HG02678 (cell line): ENCODE results near the gene CEP72.
A peak's percentile ranks its signal among the peaks of the same experiment; 100 is the strongest.
"Not testable (repeated sequence)": the region's sequence is repeated elsewhere in the genome, so short reads cannot be mapped to it uniquely, and the experiment has no call there.

ENCODE experiments used
- ATAC-seq: cut with Tn5 transposase; IDR thresholded peaks from one replicate; pipeline ENCODE4 v1.9.1; 2021; ENCODE audit warnings: mild to moderate bottlenecking, moderate library complexity; ENCODE audit not compliant: unreplicated experiment

The CEP72 gene

DNA sequence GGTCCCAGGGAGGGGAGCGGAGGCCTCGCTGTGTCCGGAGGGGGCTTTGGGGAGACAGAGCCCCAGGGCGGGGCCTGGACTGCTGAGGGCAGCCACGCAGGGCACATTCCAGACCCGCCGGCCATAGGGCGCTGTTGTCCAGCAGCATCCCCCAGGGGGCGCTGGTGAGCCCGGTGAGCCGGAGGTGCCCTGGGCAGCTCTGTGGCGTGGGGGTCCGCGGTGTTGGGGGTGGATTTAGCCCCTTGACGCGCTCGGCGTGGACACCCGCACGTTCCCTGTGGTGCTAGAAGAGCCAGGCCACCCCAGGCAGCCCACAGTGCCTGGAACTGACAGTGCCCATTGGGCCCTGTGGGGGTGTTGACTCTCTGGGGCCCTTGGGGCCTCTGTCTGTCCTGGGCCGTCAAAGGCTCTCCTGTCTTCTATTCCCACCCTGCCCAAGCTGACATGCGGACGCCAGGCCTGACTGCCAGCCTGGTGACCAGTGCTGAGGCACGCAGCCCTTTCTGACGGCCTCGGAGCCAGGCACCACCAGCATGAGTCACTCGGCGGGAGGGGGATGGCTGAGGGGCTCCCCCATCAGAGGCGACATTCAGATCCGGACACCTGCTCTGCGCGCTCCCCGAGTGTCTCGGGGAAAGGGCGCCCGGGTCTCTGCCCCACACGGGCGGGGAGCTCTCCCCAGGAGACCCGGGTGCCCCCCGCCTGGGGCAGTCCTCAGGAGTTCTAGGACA is 57.1 kb downstream of the CEP72 start:
- no peak for ATAC-seq

DNA sequence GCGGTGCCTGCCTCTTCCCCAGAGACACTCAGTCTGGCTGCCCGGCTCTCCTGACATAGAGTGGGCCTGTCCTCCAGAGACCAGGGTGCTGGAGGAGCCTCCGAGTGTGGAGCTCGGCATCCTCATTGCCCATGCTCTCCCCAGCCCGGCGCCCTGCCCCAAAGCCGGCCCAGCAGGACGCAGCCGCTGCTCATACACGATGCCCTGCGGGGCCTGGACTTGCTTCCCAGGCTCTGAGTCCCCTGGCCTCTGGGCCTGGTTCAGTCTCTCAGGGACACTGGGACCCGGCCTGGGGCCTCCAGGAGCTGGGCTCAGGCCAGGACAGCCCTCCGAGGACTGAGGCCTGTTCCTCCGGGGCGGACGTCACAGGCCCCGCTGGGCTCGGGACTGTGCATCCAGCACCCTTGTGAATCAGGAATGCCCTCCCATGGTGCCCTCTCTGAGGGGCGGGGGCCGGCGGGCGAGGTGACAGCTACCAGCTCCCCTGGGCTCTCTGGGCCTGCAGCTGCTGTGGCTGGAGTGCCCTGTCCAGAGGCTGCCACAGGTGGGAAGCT is 57.8 kb downstream of the CEP72 start:
- ATAC-seq: no peak

DNA sequence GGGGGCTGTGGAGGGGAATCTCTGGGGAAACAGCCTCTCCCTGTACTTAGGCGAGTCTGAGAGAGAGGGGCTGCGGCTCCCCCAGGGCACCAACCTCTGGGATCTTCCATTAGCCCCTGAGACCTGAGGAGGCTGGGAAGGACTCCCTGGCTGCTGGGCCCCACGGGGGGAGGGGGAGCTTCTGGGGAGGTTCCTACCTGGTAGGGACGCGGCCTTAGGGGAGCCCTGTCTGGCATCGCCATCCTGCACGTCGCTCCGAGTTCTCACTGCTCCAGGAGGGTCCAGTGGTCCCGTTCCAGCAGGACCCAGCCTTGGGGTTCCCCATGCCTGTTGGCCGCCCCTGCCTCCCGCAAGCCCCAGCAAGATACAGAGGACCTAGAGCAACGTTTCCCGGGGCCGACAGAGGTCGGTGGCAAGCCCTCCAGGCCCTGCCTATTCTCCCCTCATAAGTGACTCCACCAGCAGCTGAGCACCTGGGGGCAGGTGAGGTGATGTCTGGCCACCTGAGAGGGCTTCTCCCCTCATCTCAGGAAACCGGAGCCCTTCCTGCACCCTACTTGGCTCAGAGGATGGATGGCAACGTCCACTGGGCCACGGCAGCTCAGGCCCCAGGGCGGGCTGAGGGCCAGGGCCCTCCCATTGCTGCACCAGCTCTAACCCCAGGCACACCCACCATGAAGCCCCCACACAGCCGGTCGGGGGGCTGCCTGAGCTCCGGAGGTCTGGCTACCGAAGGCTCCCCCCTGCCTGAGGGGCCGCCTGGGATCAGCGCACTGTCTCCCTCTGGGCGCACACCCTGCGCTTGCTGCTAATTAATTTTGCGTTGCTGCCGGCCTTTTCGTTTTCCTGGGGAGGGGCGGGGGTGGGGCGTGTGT is 58.5 kb downstream of the CEP72 start:
- no peak for ATAC-seq

DNA sequence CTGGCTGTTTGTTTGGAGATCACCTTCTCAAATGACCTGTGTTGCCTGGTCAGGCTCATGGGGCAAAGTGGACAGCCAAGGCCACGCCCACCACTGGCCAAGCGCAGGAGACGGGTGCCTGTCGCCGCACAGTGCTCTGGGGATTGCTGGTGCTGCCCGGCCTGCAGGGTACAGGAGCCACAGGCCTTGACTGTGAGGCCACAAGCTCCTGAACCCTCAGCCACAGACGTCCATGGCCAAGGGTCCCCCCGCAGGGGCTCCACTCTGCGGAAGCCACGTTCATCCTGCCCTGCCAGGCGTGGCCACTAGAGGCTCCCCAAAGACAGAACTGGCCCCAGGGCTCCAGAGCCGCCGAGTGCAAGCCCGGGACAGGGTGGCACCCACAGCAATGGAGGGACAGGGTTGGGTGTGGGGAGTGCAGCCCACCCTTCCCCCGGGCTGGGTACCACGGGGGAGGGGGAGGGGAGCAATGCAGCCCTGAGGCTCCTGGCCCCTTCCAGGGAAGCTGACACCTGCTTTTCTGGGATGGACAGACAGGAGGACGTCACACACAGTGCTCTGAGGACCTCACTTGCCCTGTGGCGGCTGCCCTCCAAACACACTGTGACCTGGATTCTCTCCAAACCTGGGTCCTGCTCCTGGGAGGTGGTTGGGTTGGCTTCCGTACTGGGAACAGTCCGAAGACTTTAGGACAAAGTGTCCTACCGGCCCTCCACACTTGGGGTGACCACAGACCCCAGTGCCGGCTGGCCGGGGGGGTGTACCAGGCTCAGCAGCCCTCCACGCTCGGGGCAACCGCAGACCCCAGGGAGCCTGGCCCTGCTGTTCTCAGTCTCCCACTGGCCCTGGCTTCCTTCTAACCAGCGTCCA is 59.6 kb downstream of the CEP72 start:
- ATAC-seq: peak; percentile 66

DNA sequence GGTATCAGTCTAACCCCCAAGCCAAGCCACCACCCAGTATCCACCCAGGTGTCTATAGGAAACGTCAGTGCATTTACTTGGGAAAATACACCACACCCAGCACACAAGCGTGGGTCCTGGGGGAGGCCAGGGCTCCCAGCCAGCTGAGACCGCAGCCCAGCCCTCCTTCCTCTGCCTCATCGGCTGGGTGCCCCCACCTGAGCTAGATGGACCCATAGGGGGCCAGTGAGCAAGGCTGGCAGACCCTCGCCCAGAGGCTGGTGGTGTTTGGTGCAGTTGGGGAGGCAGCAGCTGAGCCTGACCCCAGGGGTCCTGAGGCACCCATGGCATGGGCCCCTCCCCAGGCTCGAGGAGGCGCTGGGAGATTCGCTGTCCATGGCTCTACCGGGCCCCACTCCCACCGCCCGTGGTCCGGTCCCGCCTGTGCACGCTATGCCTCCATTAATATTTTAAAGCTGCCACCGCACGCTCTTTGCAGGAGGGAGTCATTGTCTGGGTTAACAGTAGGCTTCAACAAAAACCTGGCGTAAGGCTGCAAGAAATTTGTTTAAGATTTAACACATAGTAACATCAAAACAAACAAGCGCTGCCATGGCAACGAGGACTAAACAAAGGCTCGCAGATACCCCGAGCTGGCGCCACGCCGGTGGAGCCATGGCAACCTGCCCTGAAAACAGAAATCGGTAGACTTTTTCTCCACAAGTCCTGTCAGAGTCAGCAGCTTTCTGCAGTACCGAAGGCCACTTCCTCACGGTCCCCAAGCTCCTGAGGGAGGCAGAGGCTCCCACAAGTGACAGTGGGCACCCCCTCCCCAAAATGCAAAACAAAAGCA is 60.4 kb downstream of the CEP72 start:
- ATAC-seq: no peak

DNA sequence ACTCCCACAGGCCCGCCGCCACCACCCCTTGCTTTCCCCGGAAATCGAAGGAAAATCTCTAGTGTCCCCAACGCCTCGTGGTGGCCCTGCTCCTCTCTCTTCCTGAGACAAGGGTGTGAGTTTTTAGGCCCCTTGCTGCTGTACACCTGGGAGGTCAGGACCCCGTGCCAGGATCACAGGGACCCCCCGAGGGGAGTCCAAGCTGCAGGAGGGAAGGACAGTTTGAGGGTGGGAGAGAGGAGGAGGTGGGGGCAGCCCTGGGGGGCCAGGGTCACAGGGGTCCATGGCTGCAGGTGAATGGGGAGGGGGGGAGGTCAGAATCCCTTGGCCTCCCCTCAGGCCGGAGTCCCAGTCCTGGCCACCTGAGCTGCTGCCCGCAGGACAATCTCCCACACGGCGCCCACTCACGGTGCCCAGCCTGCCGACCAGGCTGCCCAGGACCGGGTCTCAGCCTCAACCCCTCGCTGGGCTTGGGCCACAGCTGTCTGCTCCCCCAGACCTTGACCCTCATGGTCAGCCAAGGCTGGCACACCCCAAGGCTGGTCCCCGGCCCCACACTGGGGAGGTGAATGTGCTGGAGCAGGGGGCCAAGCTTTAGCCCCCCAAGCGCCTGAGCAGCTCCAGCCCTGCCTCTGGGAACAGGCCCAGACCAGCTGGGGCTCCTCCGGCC is 61.2 kb downstream of the CEP72 start:
- ATAC-seq: no peak

DNA sequence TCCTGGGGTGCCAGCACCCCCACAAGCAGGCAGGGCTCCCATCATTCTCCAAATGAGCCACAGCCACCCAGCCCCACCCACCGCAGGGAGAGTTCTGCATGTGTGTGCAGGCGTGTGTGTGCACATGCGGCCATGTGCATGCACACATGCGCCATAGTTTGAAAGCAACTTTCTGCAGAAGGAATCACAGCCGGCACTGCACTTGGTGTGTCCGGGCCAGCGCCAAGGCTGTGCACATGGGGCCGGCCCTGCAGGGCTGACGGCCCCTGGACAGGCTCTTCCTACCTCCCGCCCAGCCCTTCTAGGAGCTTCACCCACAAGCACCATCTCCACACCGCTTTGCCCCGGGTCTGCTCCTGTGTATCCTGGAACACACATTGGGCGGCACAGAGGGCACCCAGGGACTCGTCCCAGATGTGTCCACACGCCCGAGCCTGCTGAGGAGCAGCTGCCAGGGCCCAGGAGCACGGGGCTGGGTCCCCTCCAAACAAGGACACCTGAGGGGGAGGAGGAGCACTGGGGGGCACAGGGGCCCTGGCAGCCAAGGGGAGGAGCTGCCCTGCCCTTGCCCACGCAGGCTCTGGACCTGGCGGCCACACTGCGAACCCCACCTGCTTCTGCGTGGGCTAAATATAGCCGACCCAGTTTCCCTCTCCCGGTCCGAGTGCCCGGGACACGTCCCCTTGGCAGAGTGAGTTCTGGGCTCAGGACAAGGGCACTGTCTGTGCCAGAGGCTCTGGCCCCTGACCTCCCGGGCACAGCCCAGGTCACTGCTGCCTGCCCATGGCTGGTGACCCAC is 61.9 kb downstream of the CEP72 start:
- ATAC-seq: no peak

DNA sequence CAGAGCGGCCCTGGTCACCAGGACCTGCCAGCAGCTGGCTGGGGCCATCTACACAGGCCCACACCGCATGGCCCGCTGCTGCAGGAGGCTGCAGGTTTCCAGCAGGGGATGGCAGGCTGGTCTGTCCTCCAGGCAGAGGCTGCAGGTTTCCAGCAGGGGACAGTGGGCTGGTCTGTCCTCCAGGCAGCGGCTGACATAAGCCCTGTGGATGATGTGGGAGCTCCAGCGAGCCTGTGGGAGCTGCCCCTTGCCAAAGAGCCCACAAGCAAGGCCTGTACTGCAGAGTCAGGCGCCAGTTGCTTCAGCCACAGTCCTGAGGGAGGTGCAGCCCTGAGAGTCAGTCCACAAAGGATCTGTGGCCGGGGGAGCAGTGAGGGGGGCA is 62.5 kb downstream of the CEP72 start:
- no peak for ATAC-seq

DNA sequence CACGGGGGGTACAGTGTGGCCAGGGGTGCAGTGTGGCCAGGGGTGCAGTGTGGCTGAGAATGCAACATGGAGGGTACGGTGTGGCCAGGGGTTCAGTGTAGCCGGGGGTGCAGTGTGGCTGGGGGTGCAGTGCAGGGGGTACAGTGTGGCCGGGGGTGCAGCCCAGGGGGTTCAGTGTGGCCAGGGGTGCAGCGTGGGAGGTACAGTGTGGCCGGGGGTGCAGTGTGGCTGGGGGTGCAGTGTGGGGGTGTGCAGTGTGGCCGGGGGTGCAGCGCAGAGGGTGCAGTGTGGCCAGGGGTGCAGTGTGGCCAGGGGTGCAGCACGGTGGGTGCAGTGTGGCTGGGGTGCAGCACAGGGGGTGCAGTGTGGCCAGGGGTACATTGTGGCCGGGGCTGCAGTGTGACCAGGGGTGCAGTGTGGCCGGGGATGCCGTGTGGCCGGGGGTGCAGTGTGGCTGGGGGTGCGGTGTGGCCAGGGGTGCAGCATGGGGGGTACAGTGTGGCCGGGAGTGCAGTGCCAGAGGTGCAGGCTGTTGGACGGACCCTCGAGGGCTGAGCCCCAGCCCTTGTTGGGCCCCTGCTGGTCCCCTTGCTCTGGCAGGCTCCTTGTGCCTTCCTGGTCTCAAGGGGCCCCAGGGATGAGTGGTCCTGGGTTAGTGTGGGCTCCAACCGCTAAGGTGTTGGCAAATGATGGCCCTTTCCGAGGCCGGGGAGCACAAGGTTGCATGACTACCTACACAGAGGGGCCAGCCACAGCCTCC is 63.2 kb downstream of the CEP72 start:
- no peak for ATAC-seq

DNA sequence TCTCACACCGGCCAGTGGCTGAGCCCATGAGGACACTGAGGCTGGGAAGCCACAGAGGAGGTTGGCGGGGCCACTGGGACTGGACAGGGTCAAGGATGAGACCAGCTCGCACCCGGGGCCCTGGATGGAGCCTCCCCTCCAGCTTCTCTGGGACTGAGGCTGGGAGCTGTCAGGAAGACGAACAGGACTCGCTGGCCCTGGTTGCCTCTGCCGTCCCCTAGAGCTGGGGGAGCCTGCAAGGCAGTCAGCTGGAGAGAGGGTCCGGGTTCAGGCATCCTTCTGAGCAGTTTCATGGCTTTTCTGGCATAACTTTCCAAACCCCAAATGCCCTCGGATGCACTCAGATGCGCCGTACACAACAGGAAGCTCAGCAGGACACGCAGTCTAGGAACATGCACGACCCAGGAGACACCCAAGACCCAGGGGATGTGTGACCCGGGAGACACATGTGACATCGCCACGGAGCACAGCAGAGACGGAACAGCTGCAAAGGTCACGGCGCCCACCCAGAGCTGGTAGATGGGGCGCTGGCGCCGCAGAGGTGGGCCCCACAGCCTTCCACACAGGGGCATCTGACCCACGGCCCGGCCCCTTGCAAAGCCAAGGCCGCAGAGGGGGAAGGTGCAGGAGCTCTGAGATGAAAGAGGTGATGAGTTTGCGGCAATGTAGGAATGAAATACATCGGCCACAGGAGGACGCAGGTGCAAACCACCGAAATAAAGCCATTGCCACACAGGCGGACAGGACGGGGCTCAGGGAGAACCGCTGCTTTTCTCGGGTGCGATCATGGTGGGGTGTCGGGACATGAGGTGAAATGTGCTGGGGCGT is 63.9 kb downstream of the CEP72 start:
- ATAC-seq: no peak

DNA sequence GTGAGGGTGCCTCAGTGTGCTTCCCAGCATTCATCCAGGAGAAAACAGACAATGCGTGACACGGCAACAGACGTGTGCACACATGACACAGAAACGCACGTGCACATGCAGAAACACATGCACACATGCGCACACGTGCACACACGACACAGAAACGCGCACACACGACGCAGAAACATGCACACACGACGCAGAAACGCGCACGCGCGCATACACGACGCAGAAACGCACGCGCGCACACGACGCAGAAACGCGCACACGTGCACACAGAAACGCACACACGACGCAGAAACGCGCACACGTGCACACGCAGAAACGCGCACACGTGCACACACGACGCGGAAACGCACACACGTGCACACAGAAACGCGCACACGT is 64.5 kb downstream of the CEP72 start:
- no peak for ATAC-seq

DNA sequence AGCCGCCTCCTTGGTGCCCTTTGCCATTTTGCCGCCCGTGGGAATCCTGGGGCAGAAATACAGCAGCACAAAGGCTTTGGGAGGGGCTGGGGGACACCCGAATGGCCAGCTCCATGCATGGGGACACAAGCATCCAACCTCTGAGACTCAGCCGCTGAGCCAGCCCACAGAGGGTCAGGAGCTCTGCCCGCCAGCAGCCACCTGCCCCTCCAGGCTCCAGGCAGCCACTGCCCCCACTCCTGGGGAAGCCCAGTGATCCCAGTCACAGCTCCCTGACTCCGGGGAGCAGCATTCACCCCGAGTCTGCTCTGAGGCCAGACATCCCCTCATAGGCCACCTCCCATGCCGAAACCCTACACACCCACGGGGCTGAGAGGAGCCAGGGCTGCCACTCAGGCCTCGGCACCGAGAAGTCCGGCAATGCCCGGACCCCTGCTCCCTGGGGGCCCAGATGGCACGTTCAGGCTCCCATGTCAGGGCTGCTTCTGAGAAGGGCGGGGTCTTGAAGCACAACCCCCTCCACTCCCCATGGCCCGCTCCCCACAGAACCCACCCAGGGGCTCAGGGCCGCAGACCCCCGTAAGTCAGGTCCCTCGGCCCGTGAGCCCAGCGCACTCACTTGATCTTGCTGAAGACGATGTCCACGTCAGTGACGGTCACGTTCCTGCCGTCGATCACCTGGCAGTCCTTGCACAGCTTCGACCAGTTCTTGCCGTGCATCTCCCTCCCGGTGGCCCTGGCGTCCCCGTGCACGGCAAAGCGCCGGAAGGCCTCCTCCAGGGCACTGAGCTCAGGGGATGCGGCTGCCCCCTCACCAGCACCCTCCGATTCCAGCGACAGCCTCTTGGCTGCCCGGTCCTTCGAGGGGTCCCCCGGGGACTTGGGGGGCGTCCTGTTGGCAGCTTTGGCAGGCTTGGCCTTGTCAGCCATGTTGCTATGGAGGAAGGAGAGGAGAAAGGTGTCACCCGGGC is 65.3 kb downstream of the CEP72 start:
- ATAC-seq: no peak

DNA sequence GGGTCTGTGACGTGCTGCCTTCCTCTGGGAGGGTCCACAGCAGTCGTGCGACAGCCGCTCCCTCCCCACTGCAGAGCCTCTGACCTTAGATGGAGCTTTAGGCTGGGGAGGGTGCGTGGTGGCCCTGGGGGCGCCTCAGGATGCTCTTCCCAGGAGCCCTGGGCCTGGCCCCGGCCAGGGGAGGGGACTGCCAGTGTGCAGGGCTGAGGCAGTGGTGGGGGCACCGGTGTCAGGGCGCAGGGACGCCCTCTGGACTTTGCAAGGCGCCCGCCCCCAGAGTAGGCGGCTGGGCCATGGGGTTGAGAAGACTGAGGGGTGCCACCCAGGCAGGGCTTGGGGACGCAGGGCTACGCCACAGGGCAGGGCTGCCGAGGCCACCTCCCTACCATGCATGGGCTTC is 66.4 kb downstream of the CEP72 start:
- ATAC-seq: not testable (repeated sequence)

DNA sequence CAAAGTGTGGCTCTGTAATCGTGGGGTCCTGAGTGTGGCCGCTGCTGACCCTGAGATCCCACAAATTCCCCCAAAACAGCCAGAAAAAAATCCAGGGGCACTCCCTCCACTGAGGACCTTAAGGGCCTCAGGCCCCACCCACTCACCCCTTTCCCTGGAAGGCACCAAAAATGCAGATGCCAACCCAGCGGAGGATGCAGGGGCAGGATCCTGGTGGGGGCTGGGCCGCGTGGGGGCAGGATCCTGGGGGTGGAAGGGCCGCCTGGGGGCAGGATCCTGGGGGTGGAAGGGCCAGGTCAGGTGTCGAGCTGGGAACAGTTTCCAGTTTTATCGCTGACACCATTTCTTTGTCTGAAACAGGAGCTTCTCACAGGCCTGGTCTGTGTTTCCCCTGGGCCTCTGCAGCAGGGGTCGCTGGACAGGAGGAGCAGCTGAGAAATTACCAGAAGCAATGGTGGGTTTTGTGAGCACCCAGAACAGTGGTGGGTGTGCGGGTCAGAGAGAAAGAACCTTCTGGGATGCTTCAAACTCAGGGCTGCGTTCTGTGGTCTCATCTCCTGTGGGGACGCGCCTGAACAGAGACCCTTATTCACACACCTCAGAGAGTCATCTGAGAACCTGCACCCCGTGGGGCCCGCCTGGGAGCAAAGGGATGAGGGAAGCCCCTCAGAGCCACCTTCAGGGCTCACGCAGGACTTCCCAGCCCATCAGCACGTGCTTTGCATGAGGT is 67.2 kb downstream of the CEP72 start:
- not testable (repeated sequence) for ATAC-seq

DNA sequence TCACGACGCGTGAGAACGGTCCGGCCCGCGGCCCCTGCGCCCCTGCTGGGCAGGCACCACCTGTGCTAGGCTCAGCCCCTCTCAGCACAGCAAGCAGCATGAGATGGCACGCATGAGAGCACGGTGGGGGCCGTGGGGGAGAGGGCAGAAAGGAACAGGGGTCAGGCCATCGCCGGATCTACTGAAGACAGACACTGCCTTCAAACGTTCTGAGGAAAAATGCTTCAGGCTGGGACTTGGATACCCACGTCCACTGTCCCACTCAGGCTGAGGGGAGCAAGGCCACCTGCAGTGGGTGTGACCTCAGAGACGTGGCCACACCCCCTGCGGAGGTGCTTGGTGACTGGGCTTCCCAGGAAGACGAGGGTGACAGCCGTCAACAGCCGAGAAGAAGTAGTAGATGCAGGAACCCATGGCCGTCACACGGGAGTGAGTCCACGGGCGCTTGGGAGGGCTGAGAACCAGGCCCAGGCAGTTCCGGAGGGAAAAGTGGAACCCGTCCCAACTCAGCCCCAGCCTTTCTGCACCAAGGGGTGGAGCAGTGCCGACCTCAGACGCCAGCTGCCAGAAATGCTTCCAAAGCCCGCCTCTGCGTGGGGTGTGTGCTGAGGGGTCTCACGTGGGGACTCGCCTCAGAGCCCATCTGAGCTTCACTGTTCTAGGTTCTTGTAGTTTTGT is 68.1 kb downstream of the CEP72 start:
- ATAC-seq: not testable (repeated sequence)
